Endodermal cell (in vitro differentiated cells): ENCODE results near the gene FAM177B. TPM values are rescaled to one million over a fixed set of nuclear protein-coding genes. Genes with fewer than 3 reads are reported as not detected.

ENCODE experiments used
- DNase-seq: peaks from one replicate; pipeline ENCODE4 v3.0.0-alpha.2; 2017
- H3K27ac ChIP-seq: 2 replicates; pipeline ENCODE4 v1.5.1; 2013; ENCODE audit warnings: mild to moderate bottlenecking, low read depth, low read length, moderate library complexity
- H3K27me3 ChIP-seq: 2 replicates; pipeline ENCODE4 v1.6.1; 2013; ENCODE audit warnings: mild to moderate bottlenecking, low read length, moderate library complexity; ENCODE audit not compliant: insufficient read depth, control insufficient read depth, poor library complexity, severe bottlenecking
- H3K36me3 ChIP-seq: 2 replicates; pipeline ENCODE4 v1.7.0; 2013; ENCODE audit warnings: mild to moderate bottlenecking, low read length, moderate library complexity; ENCODE audit not compliant: control insufficient read depth, insufficient read depth
- H3K4me1 ChIP-seq: one replicate; pipeline ENCODE4 v1.7.0; 2013; ENCODE audit warnings: low read length; ENCODE audit not compliant: control insufficient read depth, insufficient read depth
- H3K4me3 ChIP-seq: 2 replicates; pipeline ENCODE4 v1.5.1; 2013; ENCODE audit warnings: mild to moderate bottlenecking, low read length, moderate library complexity
- H3K9ac ChIP-seq: 2 replicates; pipeline ENCODE4 v1.6.1; 2013; ENCODE audit warnings: mild to moderate bottlenecking, low read length, moderate library complexity; ENCODE audit not compliant: poor library complexity, severe bottlenecking; ENCODE audit errors: extremely low read depth
- H3K9me3 ChIP-seq: 2 replicates; pipeline ENCODE4 v1.6.1; 2013; ENCODE audit warnings: mild to moderate bottlenecking, low read length, moderate library complexity; ENCODE audit not compliant: control insufficient read depth
- H3K27ac Mint-ChIP-seq: 2 replicates; pipeline ENCODE4 v1.8.0; 2020; ENCODE audit warnings: mixed read lengths
- H3K27me3 Mint-ChIP-seq: 2 replicates; pipeline ENCODE4 v1.8.0; 2021; ENCODE audit warnings: mild to moderate bottlenecking, mixed read lengths; ENCODE audit not compliant: insufficient read depth
- H3K36me3 Mint-ChIP-seq: 2 replicates; pipeline ENCODE4 v1.8.0; 2020; ENCODE audit warnings: low read depth, mixed read lengths
- H3K4me1 Mint-ChIP-seq: 2 replicates; pipeline ENCODE4 v1.8.0; 2020; ENCODE audit warnings: mixed read lengths
- H3K4me3 Mint-ChIP-seq: 2 replicates; pipeline ENCODE4 v1.8.0; 2020; ENCODE audit warnings: mild to moderate bottlenecking, moderate library complexity, mixed read lengths
- H3K9me3 Mint-ChIP-seq: 2 replicates; pipeline ENCODE4 v1.8.0; 2020; ENCODE audit warnings: mild to moderate bottlenecking, mixed read lengths
- WGBS, 2 experiments: methylation state at CpG; one replicate each; pipeline versions ENCODE4 v1.1.5 to v1.1.7; 2013; ENCODE audit warnings: missing lambda C conversion rate in 2 of 2, mixed read lengths in 1 of 2; ENCODE audit not compliant: insufficient coverage in 1 of 2, insufficient read length in 1 of 2; 5-methylcytosine and 5-hydroxymethylcytosine counted together
- total RNA-seq, 2 donors: library from RNA; stranded (reverse); fragmentation: NEBNext Ultra II Directional in 1 of 2; extraction: Animal tissue kit (Norgen Biotek cat#: 25700) in 1 of 2; gene quantifications; 2 replicates in 1 of 2; 3 replicates in 1 of 2; pipeline ENCODE4 v1.2.1, GENCODE V29; 2021
- TF ChIP-seq, protein P1 (sequence below): fragments of 200-600 bp; sonication (generic); conservative IDR thresholded peaks from 2 replicates; pipeline ENCODE4 v1.5.0; 2021; ENCODE audit warnings: antibody characterized with exemption, mild to moderate bottlenecking

FAM177B gene
- total RNA-seq, 2 donors from 2014 or later: not detected

DNA sequence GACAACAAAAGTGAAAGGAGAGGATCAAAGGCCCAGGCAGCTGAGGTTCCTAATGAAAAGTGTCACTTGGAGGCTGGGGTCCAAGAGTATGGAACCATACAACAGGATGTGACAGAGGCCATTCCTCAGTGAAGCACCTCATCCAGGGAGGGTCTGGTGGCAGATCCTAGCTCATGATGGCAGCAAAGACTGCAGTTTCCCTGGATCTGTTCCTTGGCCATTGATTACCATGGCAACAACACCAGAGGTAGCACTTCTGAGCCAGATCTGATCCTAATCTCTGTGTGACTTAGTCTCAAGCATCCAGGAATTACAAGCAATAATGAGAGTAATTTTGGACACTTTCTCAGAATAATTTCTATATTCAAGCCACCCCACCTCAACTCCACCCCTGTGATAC lies 12.9 kb downstream of the FAM177B start:
- no peaks in the 10 kb centered on the region for H3K27me3 ChIP-seq
- Mint-ChIP-seq H3K4me3 (no peak overlapping the region), H3K36me3 (no peaks in the 10 kb centered on the region), H3K27ac (no peak overlapping the region), H3K4me1 (no peaks in the 10 kb centered on the region), H3K9me3 (no peaks in the 10 kb centered on the region), H3K27me3 (no peaks in the 10 kb centered on the region)
- H3K9ac ChIP-seq: no peak overlapping the region
- no peaks in the 10 kb centered on the region for H3K36me3 ChIP-seq
- DNase-seq: peak; percentile 52
- TF ChIP-seq, protein P1, sequence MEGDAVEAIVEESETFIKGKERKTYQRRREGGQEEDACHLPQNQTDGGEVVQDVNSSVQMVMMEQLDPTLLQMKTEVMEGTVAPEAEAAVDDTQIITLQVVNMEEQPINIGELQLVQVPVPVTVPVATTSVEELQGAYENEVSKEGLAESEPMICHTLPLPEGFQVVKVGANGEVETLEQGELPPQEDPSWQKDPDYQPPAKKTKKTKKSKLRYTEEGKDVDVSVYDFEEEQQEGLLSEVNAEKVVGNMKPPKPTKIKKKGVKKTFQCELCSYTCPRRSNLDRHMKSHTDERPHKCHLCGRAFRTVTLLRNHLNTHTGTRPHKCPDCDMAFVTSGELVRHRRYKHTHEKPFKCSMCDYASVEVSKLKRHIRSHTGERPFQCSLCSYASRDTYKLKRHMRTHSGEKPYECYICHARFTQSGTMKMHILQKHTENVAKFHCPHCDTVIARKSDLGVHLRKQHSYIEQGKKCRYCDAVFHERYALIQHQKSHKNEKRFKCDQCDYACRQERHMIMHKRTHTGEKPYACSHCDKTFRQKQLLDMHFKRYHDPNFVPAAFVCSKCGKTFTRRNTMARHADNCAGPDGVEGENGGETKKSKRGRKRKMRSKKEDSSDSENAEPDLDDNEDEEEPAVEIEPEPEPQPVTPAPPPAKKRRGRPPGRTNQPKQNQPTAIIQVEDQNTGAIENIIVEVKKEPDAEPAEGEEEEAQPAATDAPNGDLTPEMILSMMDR: peak; percentile 29
- no peaks in the 10 kb centered on the region for H3K4me1 ChIP-seq
- H3K4me3 ChIP-seq: no peak overlapping the region
- no peak overlapping the region for H3K27ac ChIP-seq
- H3K9me3 ChIP-seq: no peaks in the 10 kb centered on the region

DNA sequence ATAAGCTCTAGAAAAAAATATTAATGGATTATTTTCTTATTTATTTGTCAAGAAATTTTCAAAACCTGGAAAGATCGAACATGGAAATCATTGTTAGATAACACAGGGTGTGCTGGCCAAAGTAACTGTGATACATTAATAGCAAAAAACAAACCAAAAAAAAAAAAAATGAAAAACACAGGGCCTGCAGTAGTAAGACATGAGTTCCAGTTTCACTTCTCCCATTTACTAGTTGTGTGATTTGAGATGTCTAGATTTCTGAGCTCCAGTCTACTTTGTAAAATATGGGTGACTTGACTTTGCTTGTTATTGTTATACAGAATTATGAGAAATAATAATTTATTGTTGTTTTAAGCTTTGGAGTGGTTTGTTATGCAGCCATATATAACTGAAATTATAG lies 13.6 kb downstream of the FAM177B start:
- Histone ChIP-seq H3K9me3 (no peaks in the 10 kb centered on the region), H3K4me1 (no peaks in the 10 kb centered on the region)
- H3K27me3 Mint-ChIP-seq: no peaks in the 10 kb centered on the region

DNA sequence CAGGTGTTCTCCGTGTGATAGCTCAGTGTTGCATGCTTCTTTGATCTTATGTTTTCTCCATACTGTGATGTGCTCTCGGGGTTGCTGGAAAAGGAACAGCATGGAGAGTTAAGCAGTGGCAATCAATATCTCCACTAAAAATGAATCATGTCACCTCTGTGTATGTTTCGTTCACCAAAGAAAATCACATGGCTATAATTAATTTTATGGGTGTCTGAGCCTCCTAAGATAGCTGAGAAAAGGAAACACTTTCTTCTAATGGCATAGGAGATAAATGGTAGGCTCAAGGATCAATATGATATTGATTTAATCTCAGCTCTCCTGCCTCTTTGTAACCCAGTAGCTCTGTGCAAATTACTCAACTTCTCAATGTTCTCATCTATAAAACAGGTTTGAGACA lies 14.3 kb downstream of the FAM177B start:
- Histone ChIP-seq H3K27me3 (no peaks in the 10 kb centered on the region), H3K4me3 (no peak overlapping the region), H3K9ac (no peak overlapping the region), H3K9me3 (no peaks in the 10 kb centered on the region), H3K27ac (no peak overlapping the region), H3K36me3 (no peaks in the 10 kb centered on the region), H3K4me1 (no peaks in the 10 kb centered on the region)
- no peak for DNase-seq
- 90% methylated on average over 3 of the region's 3 CpGs; no CpG with 5 or more reads in 1 of the 2 experiments for WGBS, 2 experiments
- Mint-ChIP-seq H3K36me3 (no peaks in the 10 kb centered on the region), H3K4me3 (no peak overlapping the region), H3K27ac (no peak overlapping the region), H3K9me3 (no peaks in the 10 kb centered on the region), H3K27me3 (no peaks in the 10 kb centered on the region), H3K4me1 (no peaks in the 10 kb centered on the region)
- TF ChIP-seq, protein P1: no peak

More for the DNA sequence above, 13.6 kb downstream of the FAM177B start:
- no peak for DNase-seq
- no peak overlapping the region for H3K27ac ChIP-seq
- no peak overlapping the region for H3K4me3 ChIP-seq
- no CpG with 5 or more reads among the region's 1 CpG for WGBS, 2 experiments
- no peaks in the 10 kb centered on the region for H3K4me1 Mint-ChIP-seq
- TF ChIP-seq, protein P1: no peak
- no peak overlapping the region for H3K4me3 Mint-ChIP-seq
- no peaks in the 10 kb centered on the region for H3K36me3 Mint-ChIP-seq
- no peak overlapping the region for H3K9ac ChIP-seq
- H3K36me3 ChIP-seq: no peaks in the 10 kb centered on the region
- no peaks in the 10 kb centered on the region for H3K9me3 Mint-ChIP-seq
- no peak overlapping the region for H3K27ac Mint-ChIP-seq
- H3K27me3 ChIP-seq: no peaks in the 10 kb centered on the region
